Kidney (tissue), 14 donors: Measurements from ENCODE around the gene LRRFIP1. TPM values are rescaled to one million over a fixed set of nuclear protein-coding genes. Genes with fewer than 3 reads are reported as not detected.
"Not testable (repeated sequence)": the region's sequence is repeated elsewhere in the genome, so short reads cannot be mapped to it uniquely, and the experiment has no call there.

Experiments
- DNase-seq, 5 donors: peaks; one replicate each; pipeline ENCODE4 v3.0.0-alpha.2; 2013 to 2020
- FAIRE-seq: peaks from 2 replicates; lab custom pipeline; 2012; peaks lifted over from hg19 to GRCh38; lab: Jason Lieb, UNC
- H3K27ac ChIP-seq, 2 donors: one replicate each; pipeline ENCODE4 v1.7.0; 2013; ENCODE audit warnings: low read depth in 2 of 2, low read length in 2 of 2, inconsistent platforms in 1 of 2
- H3K27me3 ChIP-seq: one replicate; pipeline ENCODE4 v1.7.1; 2013; ENCODE audit warnings: low read length, inconsistent platforms; ENCODE audit not compliant: control insufficient read depth, insufficient read depth
- H3K36me3 ChIP-seq, 3 donors: one replicate each; pipeline versions ENCODE4 v1.7.0 to v1.7.1; 2013; ENCODE audit warnings: low read length in 3 of 3, control low read depth in 1 of 3, inconsistent platforms in 1 of 3; ENCODE audit not compliant: insufficient read depth in 3 of 3, control insufficient read depth in 2 of 3
- H3K4me1 ChIP-seq, 3 donors: one replicate each; pipeline versions ENCODE4 v1.7.0 to v1.7.1; 2013; ENCODE audit warnings: low read length in 3 of 3, inconsistent platforms in 1 of 3, low read depth in 1 of 3; ENCODE audit not compliant: control insufficient read depth in 2 of 3, insufficient read depth in 2 of 3
- H3K4me3 ChIP-seq, 3 donors: one replicate each; pipeline versions ENCODE4 v1.7.0 to v1.8.1; 2013; ENCODE audit warnings: low read length in 3 of 3, control low read depth in 1 of 3, inconsistent platforms in 1 of 3
- H3K9ac ChIP-seq, 3 donors: one replicate each; pipeline versions ENCODE4 v1.7.0 to v1.7.1; 2013; ENCODE audit warnings: low read length in 3 of 3, control low read depth in 1 of 3, inconsistent platforms in 1 of 3
- H3K9me3 ChIP-seq, 3 donors: one replicate each; pipeline versions ENCODE4 v1.7.0 to v1.7.1; 2013; ENCODE audit warnings: low read length in 3 of 3, control low read depth in 1 of 3, inconsistent platforms in 1 of 3; ENCODE audit not compliant: control insufficient read depth in 2 of 3, insufficient read depth in 1 of 3
- intact Hi-C: fragments of 100-400 bp; cut with DNase I; formaldehyde crosslinking; loops from one replicate; pipeline ENCODE4 v1.11.1; 2022
- polyA plus RNA-seq: library from polyadenylated mRNA; stranded (reverse); fragments of 350-450 nt; fragmentation: Illumina TruSeq; extraction: RNeasy Lipid Tissue Mini Kit (QIAGEN cat#74804); gene quantifications from one replicate; pipeline ENCODE4 v1.2.3, GENCODE V29; 2014; ENCODE audit warnings: low read depth, low replicate concordance; ENCODE audit not compliant: insufficient read depth
- total RNA-seq: library from RNA; stranded (reverse); fragmentation: NEBNext Ultra II Directional; extraction: Animal tissue kit (Norgen Biotek cat#: 25700); gene quantifications from one replicate; pipeline ENCODE4 v1.2.1, GENCODE V29; 2021
- TF ChIP-seq, protein P1 (sequence below): IDR thresholded peaks from 3 replicates; pipeline ENCODE4 v1.5.1; 2012; ENCODE audit warnings: mild to moderate bottlenecking, moderate library complexity, borderline replicate concordance; ENCODE audit not compliant: insufficient read depth; ENCODE audit errors: extremely low read depth
- donor health status: control.
- donor health status: control.
- donor health status: control.
- donor health status: control.
- donor health status: control.
- donor health status: DM: yes; HTN: yes; CAD: no.
- donor health status: Normal renal cell carcinoma (clear cell type).

The LRRFIP1 gene
- total and polyA plus RNA-seq, 2 donors from 2014 or later, result 39.1 to 204 TPM

DNA sequence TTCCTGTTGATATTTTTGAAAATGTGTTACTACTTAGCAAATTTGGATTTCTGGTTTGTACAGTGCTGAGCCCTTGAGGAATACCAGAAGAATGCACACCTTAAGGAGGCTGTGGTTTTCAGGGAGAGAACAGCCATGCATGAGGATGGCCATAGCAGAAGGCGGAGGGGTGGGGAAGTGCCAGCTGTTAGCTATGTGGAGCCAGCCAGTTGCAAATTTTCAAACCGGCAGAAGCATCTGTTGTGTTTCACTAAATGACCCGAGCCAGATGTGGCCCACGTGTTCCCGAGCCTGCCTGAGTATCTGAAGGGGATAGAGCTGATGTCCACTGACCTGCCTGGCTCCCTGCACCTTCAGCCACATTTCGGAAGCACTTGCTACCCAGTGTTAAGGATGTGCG is 154.8 kb downstream of the LRRFIP1 start:
- Histone ChIP-seq H3K27me3 (no peaks in the 10 kb centered on the region), H3K4me1 (no peaks in the 10 kb centered on the region), H3K9me3 (peaks cover 0 to 12% (median 0%) of the 10 kb centered on the region in 3 donors), H3K36me3 (peaks cover 3 to 21% (median 8%) of the 10 kb centered on the region in 3 donors), H3K27ac (no peak overlapping the region), H3K9ac (no peak overlapping the region), H3K4me3 (no peak overlapping the region)
- FAIRE-seq (no peak), DNase-seq (no peak)
- TF ChIP-seq, protein P1, sequence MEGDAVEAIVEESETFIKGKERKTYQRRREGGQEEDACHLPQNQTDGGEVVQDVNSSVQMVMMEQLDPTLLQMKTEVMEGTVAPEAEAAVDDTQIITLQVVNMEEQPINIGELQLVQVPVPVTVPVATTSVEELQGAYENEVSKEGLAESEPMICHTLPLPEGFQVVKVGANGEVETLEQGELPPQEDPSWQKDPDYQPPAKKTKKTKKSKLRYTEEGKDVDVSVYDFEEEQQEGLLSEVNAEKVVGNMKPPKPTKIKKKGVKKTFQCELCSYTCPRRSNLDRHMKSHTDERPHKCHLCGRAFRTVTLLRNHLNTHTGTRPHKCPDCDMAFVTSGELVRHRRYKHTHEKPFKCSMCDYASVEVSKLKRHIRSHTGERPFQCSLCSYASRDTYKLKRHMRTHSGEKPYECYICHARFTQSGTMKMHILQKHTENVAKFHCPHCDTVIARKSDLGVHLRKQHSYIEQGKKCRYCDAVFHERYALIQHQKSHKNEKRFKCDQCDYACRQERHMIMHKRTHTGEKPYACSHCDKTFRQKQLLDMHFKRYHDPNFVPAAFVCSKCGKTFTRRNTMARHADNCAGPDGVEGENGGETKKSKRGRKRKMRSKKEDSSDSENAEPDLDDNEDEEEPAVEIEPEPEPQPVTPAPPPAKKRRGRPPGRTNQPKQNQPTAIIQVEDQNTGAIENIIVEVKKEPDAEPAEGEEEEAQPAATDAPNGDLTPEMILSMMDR, result no peak
- intact Hi-C loops, result no loop called here

DNA sequence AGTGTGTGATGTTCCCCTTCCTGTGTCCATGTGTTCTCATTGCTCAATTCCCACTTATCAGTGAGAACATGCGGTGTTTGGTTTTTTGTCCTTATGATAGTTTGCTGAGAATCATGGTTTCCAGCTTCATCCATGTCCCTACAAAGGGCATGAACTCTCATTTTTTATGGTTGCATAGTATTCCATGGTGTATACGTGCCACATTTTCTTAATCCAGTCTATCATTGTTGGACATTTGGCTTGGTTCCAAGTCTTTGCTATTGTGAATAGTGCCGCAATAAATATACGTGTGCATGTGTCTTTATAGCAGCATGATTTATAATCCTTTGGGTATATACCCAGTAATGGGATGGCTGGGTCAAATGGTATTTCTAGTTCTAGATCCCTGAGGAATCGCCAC is 156.3 kb downstream of the LRRFIP1 start:
- DNase-seq, H3K4me1 ChIP-seq, FAIRE-seq, H3K9ac ChIP-seq, H3K27ac ChIP-seq, intact Hi-C loops, H3K27me3 ChIP-seq, H3K4me3 ChIP-seq: not testable (repeated sequence)
- Histone ChIP-seq H3K36me3 (peaks cover 0 to 21% (median 8%) of the 10 kb centered on the region in 3 donors), H3K9me3 (peaks cover 0 to 14% (median 0%) of the 10 kb centered on the region in 3 donors)

DNA sequence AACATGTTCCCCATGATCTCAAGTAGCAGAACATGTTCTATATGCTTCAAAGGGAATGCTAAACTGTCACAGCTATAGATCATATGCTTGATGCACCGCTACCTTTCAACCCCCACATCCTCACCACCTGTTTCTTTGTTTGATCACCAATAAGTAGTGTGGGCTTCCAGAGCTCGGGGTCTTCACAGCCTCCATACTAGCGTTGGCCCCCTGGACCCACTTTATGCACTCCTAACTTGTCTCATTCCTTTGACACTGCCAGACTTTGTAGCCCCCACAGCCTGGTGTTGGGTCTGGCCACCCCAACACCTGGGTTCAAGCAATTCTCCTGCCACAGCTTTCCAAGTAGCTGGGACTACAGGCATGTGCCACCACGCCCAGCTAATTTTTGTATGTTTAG is 159.5 kb downstream of the LRRFIP1 start:
- Histone ChIP-seq H3K27me3 (no peaks in the 10 kb centered on the region), H3K4me3 (no peak overlapping the region), H3K9ac (no peak overlapping the region), H3K9me3 (peaks cover 0 to 14% (median 0%) of the 10 kb centered on the region in 3 donors), H3K27ac (no peak overlapping the region), H3K4me1 (no peaks in the 10 kb centered on the region), H3K36me3 (no peaks in the 10 kb centered on the region)
- no peak for FAIRE-seq
- no peak for DNase-seq
- TF ChIP-seq, protein P1, result no peak
- intact Hi-C loops, result no loop called here

DNA sequence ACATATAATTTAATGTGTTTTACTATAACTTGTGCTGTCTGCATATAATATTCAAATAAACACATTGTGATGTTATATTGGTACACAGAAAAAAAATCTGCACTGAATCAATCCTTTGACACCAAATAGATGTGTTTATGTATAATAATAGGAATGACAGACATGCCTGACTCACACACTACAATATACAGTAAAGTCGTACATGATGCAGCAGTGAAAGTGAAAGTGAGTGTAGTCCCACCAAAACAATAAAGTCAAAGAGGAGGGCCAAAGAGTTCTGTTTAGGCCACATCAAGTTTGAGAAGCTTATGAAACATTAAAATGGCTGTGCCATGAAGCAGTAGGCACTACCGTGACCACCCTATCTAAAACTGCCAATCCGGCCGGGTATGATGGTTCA is 163.0 kb downstream of the LRRFIP1 start:
- DNase-seq, result no peak
- Histone ChIP-seq H3K27me3 (no peaks in the 10 kb centered on the region), H3K4me1 (no peaks in the 10 kb centered on the region), H3K4me3 (no peak overlapping the region), H3K9ac (no peak overlapping the region), H3K27ac (no peak overlapping the region), H3K9me3 (peaks cover 0 to 14% (median 0%) of the 10 kb centered on the region in 3 donors), H3K36me3 (no peaks in the 10 kb centered on the region)
- TF ChIP-seq, protein P1, result no peak
- FAIRE-seq, result no peak
- intact Hi-C loops, result no loop called here
